ENCODE measurements around the gene CHCHD3. TPM values are rescaled to one million over a fixed set of nuclear protein-coding genes. Genes with fewer than 3 reads are reported as not detected.

The CHCHD3 gene
- total RNA-seq, 1 experiment from 2014 or later: 149 TPM

GRCh38 chr7:132777956-132778355 is 303.9 kb downstream of the CHCHD3 start:
- Histone ChIP-seq H3K4me1 (ENCODE audit: insufficient read depth, low read length) (peaks cover 15% of the 10 kb centered on the region), H3K79me2 (ENCODE audit: low read length) (no peaks in the 10 kb centered on the region), H3K9me2 (replicated peaks; ENCODE audit: low read length) (no peaks in the 10 kb centered on the region), H3K4me2 (ENCODE audit: low read length) (no peak overlapping the region), H3K27me3 (ENCODE audit: low read length) (no peaks in the 10 kb centered on the region), H3K36me3 (ENCODE audit: low read depth, low read length) (no peaks in the 10 kb centered on the region), H3K9me3 (ENCODE audit: low read length) (no peaks in the 10 kb centered on the region), H3K4me3 (ENCODE audit: low read length) (no peak overlapping the region), H2AFZ (ENCODE audit: low read length) (no peak overlapping the region), H3K9ac (ENCODE audit: low read length) (no peak overlapping the region), H4K20me1 (ENCODE audit: low read length) (no peaks in the 10 kb centered on the region), H3F3A (ENCODE audit: low read length, unreplicated experiment) (no peaks in the 10 kb centered on the region), H3K27ac (ENCODE audit: low read length) (no peak overlapping the region)
- POLR2A ChIA-PET (ENCODE audit: unreplicated experiment): no interaction called here
- DNase-seq (no peak), ATAC-seq (no peak)
- no TSS peak for BruUV-seq (replicated peaks)
- CTCF ChIA-PET: no interaction called here
- TF ChIP-seq CTCF (conservative IDR thresholded peaks at IDR 0.05; ENCODE audit: low read depth, low read length) (no peak), EZH2phosphoT487 (IDR thresholded peaks at IDR 0.05; ENCODE audit: borderline replicate concordance, low read length) (no peak), EZH2 (IDR thresholded peaks at IDR 0.05; ENCODE audit: low read length, unreplicated experiment) (no peak)
- intact Hi-C loops (cut with micrococcal nuclease): no loop called here

- no peak for DNase-seq
- Histone ChIP-seq H3K36me3 (ENCODE audit: low read depth, low read length) (no peaks in the 10 kb centered on the region), H3K4me1 (ENCODE audit: insufficient read depth, low read length) (peaks cover 9% of the 10 kb centered on the region), H3K9ac (ENCODE audit: low read length) (no peak overlapping the region), H3K27me3 (ENCODE audit: low read length) (no peaks in the 10 kb centered on the region), H4K20me1 (ENCODE audit: low read length) (no peaks in the 10 kb centered on the region), H3K79me2 (ENCODE audit: low read length) (no peaks in the 10 kb centered on the region), H3F3A (ENCODE audit: low read length, unreplicated experiment) (no peaks in the 10 kb centered on the region), H3K4me3 (ENCODE audit: low read length) (no peak overlapping the region), H3K27ac (ENCODE audit: low read length) (no peak overlapping the region), H3K9me3 (ENCODE audit: low read length) (no peaks in the 10 kb centered on the region), H3K9me2 (replicated peaks; ENCODE audit: low read length) (no peaks in the 10 kb centered on the region), H3K4me2 (ENCODE audit: low read length) (no peak overlapping the region), H2AFZ (ENCODE audit: low read length) (no peak overlapping the region)
- intact Hi-C loops (cut with micrococcal nuclease): no loop called here
- ChIA-PET CTCF (no interaction called here), POLR2A (ENCODE audit: unreplicated experiment) (no interaction called here)
- no peak for ATAC-seq
- TF ChIP-seq CTCF (conservative IDR thresholded peaks at IDR 0.05; ENCODE audit: low read depth, low read length) (no peak), EZH2 (IDR thresholded peaks at IDR 0.05; ENCODE audit: low read length, unreplicated experiment) (no peak), EZH2phosphoT487 (IDR thresholded peaks at IDR 0.05; ENCODE audit: borderline replicate concordance, low read length) (no peak)
- BruUV-seq (replicated peaks): no TSS peak
These were observed 304.5 kb downstream of the CHCHD3 start for GRCh38 chr7:132777414-132777813.

- Histone ChIP-seq H3K4me1 (ENCODE audit: insufficient read depth, low read length) (peaks cover 9% of the 10 kb centered on the region), H3K4me3 (ENCODE audit: low read length) (no peak overlapping the region), H3K79me2 (ENCODE audit: low read length) (no peaks in the 10 kb centered on the region), H3K36me3 (ENCODE audit: low read depth, low read length) (no peaks in the 10 kb centered on the region), H3K27ac (ENCODE audit: low read length) (no peak overlapping the region), H3K4me2 (ENCODE audit: low read length) (no peak overlapping the region), H3K27me3 (ENCODE audit: low read length) (no peaks in the 10 kb centered on the region), H3K9me2 (replicated peaks; ENCODE audit: low read length) (no peaks in the 10 kb centered on the region), H4K20me1 (ENCODE audit: low read length) (no peaks in the 10 kb centered on the region), H3K9ac (ENCODE audit: low read length) (no peak overlapping the region), H3K9me3 (ENCODE audit: low read length) (no peaks in the 10 kb centered on the region), H2AFZ (ENCODE audit: low read length) (no peak overlapping the region), H3F3A (ENCODE audit: low read length, unreplicated experiment) (no peaks in the 10 kb centered on the region)
- ChIA-PET POLR2A (ENCODE audit: unreplicated experiment) (no interaction called here), CTCF (no interaction called here)
- ATAC-seq (no peak), DNase-seq (no peak)
- intact Hi-C loops (cut with micrococcal nuclease): no loop called here
- TF ChIP-seq EZH2phosphoT487 (IDR thresholded peaks at IDR 0.05; ENCODE audit: borderline replicate concordance, low read length) (no peak), EZH2 (IDR thresholded peaks at IDR 0.05; ENCODE audit: low read length, unreplicated experiment) (no peak), CTCF (conservative IDR thresholded peaks at IDR 0.05; ENCODE audit: low read depth, low read length) (no peak)
- no TSS peak for BruUV-seq (replicated peaks)
These were observed 305.8 kb downstream of the CHCHD3 start for GRCh38 chr7:132776048-132776620.
